Fibroblast of lung (primary cell): Measurements from ENCODE around the gene TBCB.
"Not testable (repeated sequence)": the region's sequence is repeated elsewhere in the genome, so short reads cannot be mapped to it uniquely, and the experiment has no call there.

Source experiments
- CTCF ChIP-seq, 2 donors: IDR thresholded peaks in 1 of 2; conservative IDR thresholded peaks in 1 of 2; 1 replicate in 1 of 2; 2 replicates in 1 of 2; pipeline ENCODE4 v1.5.1; 2011 to 2012; ENCODE audit warnings: low read length in 2 of 2, control low read depth in 1 of 2, inconsistent platforms in 1 of 2, low read depth in 1 of 2, mild to moderate bottlenecking in 1 of 2
- EZH2 ChIP-seq: IDR thresholded peaks from 2 replicates; pipeline ENCODE4 v1.5.1; 2012; ENCODE audit warnings: low read length, control low read depth, mild to moderate bottlenecking; ENCODE audit errors: missing control alignments

DNA sequence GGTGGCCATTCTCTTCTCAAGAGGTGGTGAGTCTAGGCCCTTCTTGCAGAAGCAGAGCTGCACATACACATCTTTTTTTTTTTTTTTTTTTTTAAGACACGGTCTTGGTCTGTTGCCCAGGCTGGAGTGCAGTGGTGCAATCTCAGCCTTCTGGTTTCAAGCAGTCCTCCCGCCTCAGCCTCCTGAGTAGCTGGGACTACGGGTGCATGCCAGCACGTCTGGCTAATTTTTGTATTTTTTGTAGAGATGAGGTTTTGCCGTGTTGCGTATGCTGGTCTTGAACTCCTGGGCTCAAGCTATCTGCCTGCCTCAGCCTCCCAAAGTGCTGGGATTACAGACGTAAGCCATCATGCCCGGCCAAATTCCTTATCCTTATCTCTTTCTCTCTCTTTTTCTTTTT, 58.6 kb downstream of the TBCB start:
- TF ChIP-seq CTCF (conservative IDR thresholded peaks at IDR 0.05 in 1 of 2, IDR thresholded peaks at IDR 0.05 in 1 of 2; ENCODE audit: low read depth in 1 of 2, low read length in 2 of 2); EZH2: not testable (repeated sequence)
